Measurements from ENCODE around the gene BTAF1.

DNA sequence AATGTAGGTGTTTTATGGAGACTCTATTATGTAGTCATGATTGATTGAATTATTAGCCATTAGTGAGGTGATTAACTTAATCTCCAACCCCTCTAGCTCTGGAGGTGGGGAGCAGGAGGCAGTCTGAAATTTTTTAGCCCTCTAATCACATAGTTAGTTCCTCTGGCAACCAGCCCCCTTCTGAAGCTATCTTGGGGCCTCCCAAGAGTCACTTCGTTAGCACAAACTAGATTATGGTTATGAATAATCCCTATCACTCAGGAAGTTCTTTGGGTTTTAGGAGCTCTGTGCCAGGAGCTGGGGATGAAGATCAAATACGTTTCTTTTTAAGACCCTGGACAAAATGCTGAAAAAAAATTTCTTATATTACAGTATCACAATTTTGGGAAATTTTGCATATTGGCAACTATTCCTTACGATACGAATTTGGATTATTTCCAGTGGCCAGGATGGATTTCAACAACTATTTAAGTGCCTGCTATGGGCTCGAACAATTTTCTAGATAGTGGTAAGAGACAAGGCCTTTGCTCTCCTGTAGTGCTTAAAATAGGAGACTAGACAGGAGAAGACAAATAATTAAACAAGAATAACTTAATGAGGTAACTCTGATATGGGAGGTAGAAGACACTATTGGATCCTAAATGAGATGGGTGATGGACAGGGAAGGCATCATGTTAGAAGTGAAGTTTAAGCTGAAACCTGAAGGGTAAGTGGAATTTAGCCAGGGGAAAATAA is 52.9 kb downstream of the BTAF1 start:
- TF ChIP-seq, protein P1, sequence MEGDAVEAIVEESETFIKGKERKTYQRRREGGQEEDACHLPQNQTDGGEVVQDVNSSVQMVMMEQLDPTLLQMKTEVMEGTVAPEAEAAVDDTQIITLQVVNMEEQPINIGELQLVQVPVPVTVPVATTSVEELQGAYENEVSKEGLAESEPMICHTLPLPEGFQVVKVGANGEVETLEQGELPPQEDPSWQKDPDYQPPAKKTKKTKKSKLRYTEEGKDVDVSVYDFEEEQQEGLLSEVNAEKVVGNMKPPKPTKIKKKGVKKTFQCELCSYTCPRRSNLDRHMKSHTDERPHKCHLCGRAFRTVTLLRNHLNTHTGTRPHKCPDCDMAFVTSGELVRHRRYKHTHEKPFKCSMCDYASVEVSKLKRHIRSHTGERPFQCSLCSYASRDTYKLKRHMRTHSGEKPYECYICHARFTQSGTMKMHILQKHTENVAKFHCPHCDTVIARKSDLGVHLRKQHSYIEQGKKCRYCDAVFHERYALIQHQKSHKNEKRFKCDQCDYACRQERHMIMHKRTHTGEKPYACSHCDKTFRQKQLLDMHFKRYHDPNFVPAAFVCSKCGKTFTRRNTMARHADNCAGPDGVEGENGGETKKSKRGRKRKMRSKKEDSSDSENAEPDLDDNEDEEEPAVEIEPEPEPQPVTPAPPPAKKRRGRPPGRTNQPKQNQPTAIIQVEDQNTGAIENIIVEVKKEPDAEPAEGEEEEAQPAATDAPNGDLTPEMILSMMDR (IDR thresholded peaks at IDR 0.05; ENCODE audit: poor library complexity), result no peak
- TF ChIP-seq EZH2 (IDR thresholded peaks at IDR 0.05; ENCODE audit: borderline replicate concordance), result no peak

Data from hepatocyte (in vitro differentiated cells).